Measurements from ENCODE around the gene RGCC. TPM values are rescaled to one million over a fixed set of nuclear protein-coding genes. Genes with fewer than 3 reads are reported as not detected.
"Not testable (repeated sequence)": the region's sequence is repeated elsewhere in the genome, so short reads cannot be mapped to it uniquely, and the experiment has no call there.

The RGCC gene
- total and polyA plus RNA-seq, 5 donors from 2014 or later, result 101 to 370 (median 140) TPM

DNA sequence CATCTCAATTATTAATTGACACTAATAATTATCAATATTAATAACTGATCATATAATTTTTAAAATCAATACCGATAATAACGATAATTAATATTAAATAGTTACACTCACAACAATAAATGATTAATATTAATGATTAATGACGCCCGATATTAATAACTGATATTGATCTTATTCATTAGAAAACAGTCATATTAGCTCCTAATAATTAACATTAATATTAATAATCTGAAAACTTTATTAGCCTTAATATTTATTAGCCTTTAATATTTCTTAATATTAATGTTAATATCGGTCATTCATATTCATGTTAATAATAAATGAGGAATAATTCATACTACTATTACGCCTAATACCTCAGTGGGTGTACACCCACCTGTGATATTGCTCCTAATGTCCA lies 32.7 kb upstream of the RGCC start:
- ATAC-seq (ENCODE audit: low read depth in 2 of 2); H3K27me3 ChIP-seq (ENCODE audit: control insufficient read depth, insufficient read depth, low read length); H3K36me3 ChIP-seq (ENCODE audit: control insufficient read depth, insufficient read depth, low read length); DNase-seq; H3K27ac ChIP-seq (ENCODE audit: insufficient read depth, low read length, poor library complexity, severe bottlenecking); H3K4me3 Mint-ChIP-seq; H3K27me3 Mint-ChIP-seq; H3K4me3 ChIP-seq (ENCODE audit: low read depth, low read length); H3K9me3 ChIP-seq (ENCODE audit: control insufficient read depth in 2 of 2, low read length in 2 of 2); H3K9me3 Mint-ChIP-seq; H3K36me3 Mint-ChIP-seq; H3K27ac Mint-ChIP-seq: not testable (repeated sequence)
- H3K4me1 ChIP-seq (ENCODE audit: control insufficient read depth, insufficient read depth, low read length, poor library complexity, severe bottlenecking), result peaks cover 12% of the 10 kb centered on the region
- peaks cover 0 to 10% (median 2%) of the 10 kb centered on the region in 4 donors for H3K4me1 Mint-ChIP-seq

- no peaks in the 10 kb centered on the region for H3K9me3 Mint-ChIP-seq
- peaks cover 9% of the 10 kb centered on the region for H3K27me3 Mint-ChIP-seq
- H3K4me3 ChIP-seq (ENCODE audit: low read depth, low read length), result no peak overlapping the region
- peaks cover 0 to 10% (median 2%) of the 10 kb centered on the region in 4 donors for H3K4me1 Mint-ChIP-seq
- H3K4me3 Mint-ChIP-seq, result no peak overlapping the region
- H3K27ac Mint-ChIP-seq, result no peak overlapping the region
- no peaks in the 10 kb centered on the region for H3K36me3 ChIP-seq (ENCODE audit: control insufficient read depth, insufficient read depth, low read length)
- ATAC-seq (ENCODE audit: low read depth in 2 of 2) (no peak), DNase-seq (peak in 1 of 3 donors; percentile 48)
- H3K9me3 ChIP-seq (ENCODE audit: control insufficient read depth in 2 of 2, low read length in 2 of 2), result no peaks in the 10 kb centered on the region
- H3K27ac ChIP-seq (ENCODE audit: insufficient read depth, low read length, poor library complexity, severe bottlenecking), result no peak overlapping the region
- no peaks in the 10 kb centered on the region for H3K36me3 Mint-ChIP-seq
- H3K27me3 ChIP-seq (ENCODE audit: control insufficient read depth, insufficient read depth, low read length), result no peaks in the 10 kb centered on the region
- peaks cover 12% of the 10 kb centered on the region for H3K4me1 ChIP-seq (ENCODE audit: control insufficient read depth, insufficient read depth, low read length, poor library complexity, severe bottlenecking)
These were observed 31.3 kb upstream of the RGCC start for GRCh38 chr13:41426047-41426446.

DNA sequence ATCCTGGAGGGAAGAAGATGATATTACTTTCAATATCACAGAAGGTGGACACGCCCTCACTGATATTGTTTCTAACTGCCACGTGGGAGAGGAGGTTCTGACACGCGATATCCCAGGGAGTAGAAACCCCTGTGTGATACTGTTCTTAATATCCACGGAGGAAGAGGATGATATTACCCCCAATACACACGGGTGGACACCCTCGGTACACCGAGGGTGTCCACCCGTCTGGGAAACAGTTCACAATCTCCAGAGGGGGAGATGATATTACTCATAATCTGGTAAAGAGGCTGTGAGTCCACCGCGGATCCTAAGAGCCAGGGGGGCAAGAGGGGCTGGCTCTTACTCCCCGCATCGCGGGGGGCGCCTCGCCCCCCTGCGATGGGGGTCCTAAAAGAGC lies 29.7 kb upstream of the RGCC start:
- H3K36me3 Mint-ChIP-seq, result no peaks in the 10 kb centered on the region
- peak overlapping the region in 1 of 3 donors; percentile 67 for H3K27ac Mint-ChIP-seq
- H3K9me3 Mint-ChIP-seq, result no peaks in the 10 kb centered on the region
- H3K4me3 Mint-ChIP-seq, result peak overlapping the region in 2 of 4 donors; percentile 79 to 80
- Histone ChIP-seq H3K27me3 (ENCODE audit: control insufficient read depth, insufficient read depth, low read length) (no peaks in the 10 kb centered on the region), H3K27ac (ENCODE audit: insufficient read depth, low read length, poor library complexity, severe bottlenecking) (no peak overlapping the region), H3K36me3 (ENCODE audit: control insufficient read depth, insufficient read depth, low read length) (no peaks in the 10 kb centered on the region), H3K9me3 (ENCODE audit: control insufficient read depth in 2 of 2, low read length in 2 of 2) (no peaks in the 10 kb centered on the region), H3K4me3 (ENCODE audit: low read depth, low read length) (no peak overlapping the region), H3K4me1 (ENCODE audit: control insufficient read depth, insufficient read depth, low read length, poor library complexity, severe bottlenecking) (peaks cover 12% of the 10 kb centered on the region)
- ATAC-seq (ENCODE audit: low read depth in 2 of 2) (no peak), DNase-seq (peak in 1 of 3 donors; percentile 17)
- peaks cover 9% of the 10 kb centered on the region for H3K27me3 Mint-ChIP-seq
- peaks cover 0 to 10% (median 2%) of the 10 kb centered on the region in 4 donors for H3K4me1 Mint-ChIP-seq

DNA sequence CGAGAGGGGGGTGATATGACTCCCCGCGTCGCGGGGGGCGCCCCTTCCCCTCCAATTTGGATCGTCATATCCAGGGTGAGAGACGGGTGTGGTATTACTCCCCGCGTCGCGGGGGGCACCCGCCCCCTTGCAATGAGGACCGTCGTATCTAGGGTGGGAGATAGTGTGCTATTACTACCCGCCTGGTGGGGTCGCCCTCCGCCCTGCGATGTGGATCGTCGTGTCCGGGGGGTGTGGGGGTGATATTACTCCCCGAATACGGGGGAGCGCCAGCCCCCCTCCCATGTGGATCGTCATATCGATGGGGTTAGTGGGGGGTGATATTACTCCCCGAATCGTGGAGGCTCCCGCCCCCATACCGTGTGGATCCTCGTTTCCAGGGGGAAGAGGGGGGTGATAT lies 29.2 kb upstream of the RGCC start:
- Mint-ChIP-seq H3K36me3 (no peaks in the 10 kb centered on the region), H3K4me1 (peaks cover 0 to 10% (median 2%) of the 10 kb centered on the region in 4 donors), H3K27ac (no peak overlapping the region), H3K4me3 (peak overlapping the region in 1 of 4 donors; percentile 66), H3K9me3 (no peaks in the 10 kb centered on the region), H3K27me3 (peaks cover 9% of the 10 kb centered on the region)
- Histone ChIP-seq H3K4me1 (ENCODE audit: control insufficient read depth, insufficient read depth, low read length, poor library complexity, severe bottlenecking) (peaks cover 12% of the 10 kb centered on the region), H3K27me3 (ENCODE audit: control insufficient read depth, insufficient read depth, low read length) (no peaks in the 10 kb centered on the region), H3K36me3 (ENCODE audit: control insufficient read depth, insufficient read depth, low read length) (no peaks in the 10 kb centered on the region), H3K27ac (ENCODE audit: insufficient read depth, low read length, poor library complexity, severe bottlenecking) (no peak overlapping the region), H3K4me3 (ENCODE audit: low read depth, low read length) (no peak overlapping the region), H3K9me3 (ENCODE audit: control insufficient read depth in 2 of 2, low read length in 2 of 2) (no peaks in the 10 kb centered on the region)
- peak; percentile 2 to 48 (median 29) for DNase-seq
- ATAC-seq (ENCODE audit: low read depth in 2 of 2), result peak; percentile 47 to 60

GRCh38 chr13:41434030-41434429 lies 23.3 kb upstream of the RGCC start:
- H3K9me3 Mint-ChIP-seq; H3K4me3 ChIP-seq (ENCODE audit: low read depth, low read length); H3K36me3 Mint-ChIP-seq; H3K4me1 ChIP-seq (ENCODE audit: control insufficient read depth, insufficient read depth, low read length, poor library complexity, severe bottlenecking); H3K27ac ChIP-seq (ENCODE audit: insufficient read depth, low read length, poor library complexity, severe bottlenecking); H3K36me3 ChIP-seq (ENCODE audit: control insufficient read depth, insufficient read depth, low read length); DNase-seq; H3K4me1 Mint-ChIP-seq; ATAC-seq (ENCODE audit: low read depth in 2 of 2); H3K27ac Mint-ChIP-seq; H3K27me3 ChIP-seq (ENCODE audit: control insufficient read depth, insufficient read depth, low read length); H3K27me3 Mint-ChIP-seq; H3K9me3 ChIP-seq (ENCODE audit: control insufficient read depth in 2 of 2, low read length in 2 of 2); H3K4me3 Mint-ChIP-seq: not testable (repeated sequence)

DNA sequence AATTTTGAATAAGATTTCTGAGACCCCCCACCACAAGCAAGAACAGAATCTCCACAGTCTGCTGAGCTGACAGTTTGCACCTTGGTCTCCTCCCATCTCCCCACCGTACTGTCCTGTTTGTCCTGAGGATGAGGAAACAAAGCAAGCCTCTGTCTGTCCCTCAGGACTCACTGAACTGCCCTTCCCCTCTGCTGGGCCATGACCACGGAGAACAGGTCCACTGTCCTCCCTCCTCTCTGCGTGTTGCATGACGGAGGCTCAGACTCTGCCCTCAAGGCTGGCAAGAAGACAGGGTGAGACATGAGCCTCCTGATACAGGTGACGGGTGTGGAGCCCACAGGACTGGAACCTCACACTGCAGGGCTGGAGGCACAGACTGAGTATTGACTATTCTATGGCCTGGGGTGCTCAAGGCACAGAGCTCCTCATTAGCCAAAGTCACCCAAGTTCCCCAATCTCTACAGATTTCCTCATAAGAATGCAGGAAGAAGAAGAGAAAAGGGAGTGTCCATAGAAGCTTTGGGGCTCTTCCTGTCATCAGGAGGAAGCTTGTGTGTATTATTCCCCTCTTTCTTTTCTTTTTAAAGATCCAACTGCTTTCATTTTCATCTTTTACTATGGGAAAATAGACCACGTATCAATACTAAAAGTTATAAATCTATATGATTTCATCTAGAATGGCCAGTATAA lies 22.4 kb upstream of the RGCC start:
- Histone ChIP-seq H3K27me3 (ENCODE audit: control insufficient read depth, insufficient read depth, low read length) (no peaks in the 10 kb centered on the region), H3K27ac (ENCODE audit: insufficient read depth, low read length, poor library complexity, severe bottlenecking) (no peak overlapping the region), H3K36me3 (ENCODE audit: control insufficient read depth, insufficient read depth, low read length) (no peaks in the 10 kb centered on the region), H3K4me3 (ENCODE audit: low read depth, low read length) (no peak overlapping the region), H3K9me3 (ENCODE audit: control insufficient read depth in 2 of 2, low read length in 2 of 2) (no peaks in the 10 kb centered on the region), H3K4me1 (ENCODE audit: control insufficient read depth, insufficient read depth, low read length, poor library complexity, severe bottlenecking) (no peaks in the 10 kb centered on the region)
- Mint-ChIP-seq H3K27me3 (peaks cover 4% of the 10 kb centered on the region), H3K4me1 (no peaks in the 10 kb centered on the region), H3K4me3 (no peak overlapping the region), H3K9me3 (no peaks in the 10 kb centered on the region), H3K36me3 (no peaks in the 10 kb centered on the region), H3K27ac (no peak overlapping the region)
- ATAC-seq (ENCODE audit: low read depth in 2 of 2) (no peak), DNase-seq (no peak)

- peaks cover 5% of the 10 kb centered on the region for H3K27me3 Mint-ChIP-seq
- ATAC-seq (ENCODE audit: low read depth in 2 of 2), result no peak
- no peaks in the 10 kb centered on the region for H3K9me3 ChIP-seq (ENCODE audit: control insufficient read depth in 2 of 2, low read length in 2 of 2)
- no peaks in the 10 kb centered on the region for H3K4me1 ChIP-seq (ENCODE audit: control insufficient read depth, insufficient read depth, low read length, poor library complexity, severe bottlenecking)
- no peak overlapping the region for H3K27ac ChIP-seq (ENCODE audit: insufficient read depth, low read length, poor library complexity, severe bottlenecking)
- H3K27ac Mint-ChIP-seq, result no peak overlapping the region
- H3K27me3 ChIP-seq (ENCODE audit: control insufficient read depth, insufficient read depth, low read length), result no peaks in the 10 kb centered on the region
- H3K4me3 Mint-ChIP-seq, result no peak overlapping the region
- no peak for DNase-seq
- H3K4me3 ChIP-seq (ENCODE audit: low read depth, low read length), result no peak overlapping the region
- H3K36me3 Mint-ChIP-seq, result no peaks in the 10 kb centered on the region
- H3K36me3 ChIP-seq (ENCODE audit: control insufficient read depth, insufficient read depth, low read length), result no peaks in the 10 kb centered on the region
- H3K9me3 Mint-ChIP-seq, result peaks cover 0 to 4% (median 0%) of the 10 kb centered on the region in 7 donors
- H3K4me1 Mint-ChIP-seq, result no peaks in the 10 kb centered on the region
These were observed 13.4 kb upstream of the RGCC start for GRCh38 chr13:41443969-41444368.

- Histone ChIP-seq H3K27ac (ENCODE audit: insufficient read depth, low read length, poor library complexity, severe bottlenecking) (no peak overlapping the region), H3K4me3 (ENCODE audit: low read depth, low read length) (no peak overlapping the region), H3K9me3 (ENCODE audit: control insufficient read depth in 2 of 2, low read length in 2 of 2) (no peaks in the 10 kb centered on the region), H3K36me3 (ENCODE audit: control insufficient read depth, insufficient read depth, low read length) (no peaks in the 10 kb centered on the region), H3K4me1 (ENCODE audit: control insufficient read depth, insufficient read depth, low read length, poor library complexity, severe bottlenecking) (peaks cover 7% of the 10 kb centered on the region), H3K27me3 (ENCODE audit: control insufficient read depth, insufficient read depth, low read length) (no peaks in the 10 kb centered on the region)
- Mint-ChIP-seq H3K4me3 (no peak overlapping the region), H3K4me1 (peaks cover 0 to 11% (median 5%) of the 10 kb centered on the region in 4 donors), H3K36me3 (no peaks in the 10 kb centered on the region), H3K27ac (no peak overlapping the region), H3K27me3 (peaks cover 9% of the 10 kb centered on the region), H3K9me3 (peaks cover 0 to 10% (median 2%) of the 10 kb centered on the region in 7 donors)
- no peak for ATAC-seq (ENCODE audit: low read depth in 2 of 2)
- DNase-seq, result peak in 1 of 3 donors; percentile 31
These were observed 4.9 kb upstream of the RGCC start for GRCh38 chr13:41452462-41452861.
